GM23338 (cell line): ENCODE data around the gene TIMM10.

Experiments used
- EZH2 ChIP-seq: fragments of 200-600 bp; sonication (generic); IDR thresholded peaks from one replicate; pipeline ENCODE4 v1.8.0; 2017; ENCODE audit warnings: antibody characterized with exemption, mild to moderate bottlenecking, low read depth; ENCODE audit not compliant: unreplicated experiment
- EZH2phosphoT487 ChIP-seq: fragments of 200-600 bp; sonication (generic); IDR thresholded peaks from one replicate; pipeline ENCODE4 v1.8.1; 2018; ENCODE audit warnings: antibody characterized with exemption; ENCODE audit not compliant: unreplicated experiment
- TF ChIP-seq, protein P1 (sequence below): fragments of 250-450 bp; sonication (Bioruptor Pico); IDR thresholded peaks from 2 replicates; pipeline ENCODE4 v1.5.0; 2020; ENCODE audit warnings: mild to moderate bottlenecking, moderate library complexity
- TF ChIP-seq, protein P2 (sequence below), 2 experiments: fragments of 200-600 bp in 1 of 2; sonication (generic) in 1 of 2; conservative IDR thresholded peaks; 2 replicates each; pipeline versions ENCODE4 v1.5.1 to v1.6.1; 2016 to 2017; ENCODE audit warnings: antibody characterized with exemption in 2 of 2, low read depth in 2 of 2, mild to moderate bottlenecking in 2 of 2, moderate library complexity in 1 of 2

GRCh38 chr11:57514538-57515331 lies 15.8 kb downstream of the TIMM10 start:
- TF ChIP-seq EZH2 (no peak), EZH2phosphoT487 (no peak)
- TF ChIP-seq, protein P1, sequence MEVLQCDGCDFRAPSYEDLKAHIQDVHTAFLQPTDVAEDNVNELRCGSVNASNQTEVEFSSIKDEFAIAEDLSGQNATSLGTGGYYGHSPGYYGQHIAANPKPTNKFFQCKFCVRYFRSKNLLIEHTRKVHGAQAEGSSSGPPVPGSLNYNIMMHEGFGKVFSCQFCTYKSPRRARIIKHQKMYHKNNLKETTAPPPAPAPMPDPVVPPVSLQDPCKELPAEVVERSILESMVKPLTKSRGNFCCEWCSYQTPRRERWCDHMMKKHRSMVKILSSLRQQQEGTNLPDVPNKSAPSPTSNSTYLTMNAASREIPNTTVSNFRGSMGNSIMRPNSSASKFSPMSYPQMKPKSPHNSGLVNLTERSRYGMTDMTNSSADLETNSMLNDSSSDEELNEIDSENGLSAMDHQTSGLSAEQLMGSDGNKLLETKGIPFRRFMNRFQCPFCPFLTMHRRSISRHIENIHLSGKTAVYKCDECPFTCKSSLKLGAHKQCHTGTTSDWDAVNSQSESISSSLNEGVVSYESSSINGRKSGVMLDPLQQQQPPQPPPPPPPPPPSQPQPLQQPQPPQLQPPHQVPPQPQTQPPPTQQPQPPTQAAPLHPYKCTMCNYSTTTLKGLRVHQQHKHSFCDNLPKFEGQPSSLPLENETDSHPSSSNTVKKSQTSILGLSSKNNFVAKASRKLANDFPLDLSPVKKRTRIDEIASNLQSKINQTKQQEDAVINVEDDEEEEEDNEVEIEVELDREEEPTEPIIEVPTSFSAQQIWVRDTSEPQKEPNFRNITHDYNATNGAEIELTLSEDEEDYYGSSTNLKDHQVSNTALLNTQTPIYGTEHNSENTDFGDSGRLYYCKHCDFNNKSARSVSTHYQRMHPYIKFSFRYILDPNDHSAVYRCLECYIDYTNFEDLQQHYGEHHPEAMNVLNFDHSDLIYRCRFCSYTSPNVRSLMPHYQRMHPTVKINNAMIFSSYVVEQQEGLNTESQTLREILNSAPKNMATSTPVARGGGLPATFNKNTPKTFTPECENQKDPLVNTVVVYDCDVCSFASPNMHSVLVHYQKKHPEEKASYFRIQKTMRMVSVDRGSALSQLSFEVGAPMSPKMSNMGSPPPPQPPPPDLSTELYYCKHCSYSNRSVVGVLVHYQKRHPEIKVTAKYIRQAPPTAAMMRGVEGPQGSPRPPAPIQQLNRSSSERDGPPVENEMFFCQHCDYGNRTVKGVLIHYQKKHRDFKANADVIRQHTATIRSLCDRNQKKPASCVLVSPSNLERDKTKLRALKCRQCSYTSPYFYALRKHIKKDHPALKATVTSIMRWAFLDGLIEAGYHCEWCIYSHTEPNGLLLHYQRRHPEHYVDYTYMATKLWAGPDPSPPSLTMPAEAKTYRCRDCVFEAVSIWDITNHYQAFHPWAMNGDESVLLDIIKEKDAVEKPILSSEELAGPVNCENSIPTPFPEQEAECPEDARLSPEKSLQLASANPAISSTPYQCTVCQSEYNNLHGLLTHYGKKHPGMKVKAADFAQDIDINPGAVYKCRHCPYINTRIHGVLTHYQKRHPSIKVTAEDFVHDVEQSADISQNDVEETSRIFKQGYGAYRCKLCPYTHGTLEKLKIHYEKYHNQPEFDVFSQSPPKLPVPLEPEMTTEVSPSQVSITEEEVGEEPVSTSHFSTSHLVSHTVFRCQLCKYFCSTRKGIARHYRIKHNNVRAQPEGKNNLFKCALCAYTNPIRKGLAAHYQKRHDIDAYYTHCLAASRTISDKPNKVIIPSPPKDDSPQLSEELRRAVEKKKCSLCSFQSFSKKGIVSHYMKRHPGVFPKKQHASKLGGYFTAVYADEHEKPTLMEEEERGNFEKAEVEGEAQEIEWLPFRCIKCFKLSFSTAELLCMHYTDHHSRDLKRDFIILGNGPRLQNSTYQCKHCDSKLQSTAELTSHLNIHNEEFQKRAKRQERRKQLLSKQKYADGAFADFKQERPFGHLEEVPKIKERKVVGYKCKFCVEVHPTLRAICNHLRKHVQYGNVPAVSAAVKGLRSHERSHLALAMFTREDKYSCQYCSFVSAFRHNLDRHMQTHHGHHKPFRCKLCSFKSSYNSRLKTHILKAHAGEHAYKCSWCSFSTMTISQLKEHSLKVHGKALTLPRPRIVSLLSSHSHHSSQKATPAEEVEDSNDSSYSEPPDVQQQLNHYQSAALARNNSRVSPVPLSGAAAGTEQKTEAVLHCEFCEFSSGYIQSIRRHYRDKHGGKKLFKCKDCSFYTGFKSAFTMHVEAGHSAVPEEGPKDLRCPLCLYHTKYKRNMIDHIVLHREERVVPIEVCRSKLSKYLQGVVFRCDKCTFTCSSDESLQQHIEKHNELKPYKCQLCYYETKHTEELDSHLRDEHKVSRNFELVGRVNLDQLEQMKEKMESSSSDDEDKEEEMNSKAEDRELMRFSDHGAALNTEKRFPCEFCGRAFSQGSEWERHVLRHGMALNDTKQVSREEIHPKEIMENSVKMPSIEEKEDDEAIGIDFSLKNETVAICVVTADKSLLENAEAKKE (CRISPR knock-in tag): no peak
- TF ChIP-seq, protein P2, sequence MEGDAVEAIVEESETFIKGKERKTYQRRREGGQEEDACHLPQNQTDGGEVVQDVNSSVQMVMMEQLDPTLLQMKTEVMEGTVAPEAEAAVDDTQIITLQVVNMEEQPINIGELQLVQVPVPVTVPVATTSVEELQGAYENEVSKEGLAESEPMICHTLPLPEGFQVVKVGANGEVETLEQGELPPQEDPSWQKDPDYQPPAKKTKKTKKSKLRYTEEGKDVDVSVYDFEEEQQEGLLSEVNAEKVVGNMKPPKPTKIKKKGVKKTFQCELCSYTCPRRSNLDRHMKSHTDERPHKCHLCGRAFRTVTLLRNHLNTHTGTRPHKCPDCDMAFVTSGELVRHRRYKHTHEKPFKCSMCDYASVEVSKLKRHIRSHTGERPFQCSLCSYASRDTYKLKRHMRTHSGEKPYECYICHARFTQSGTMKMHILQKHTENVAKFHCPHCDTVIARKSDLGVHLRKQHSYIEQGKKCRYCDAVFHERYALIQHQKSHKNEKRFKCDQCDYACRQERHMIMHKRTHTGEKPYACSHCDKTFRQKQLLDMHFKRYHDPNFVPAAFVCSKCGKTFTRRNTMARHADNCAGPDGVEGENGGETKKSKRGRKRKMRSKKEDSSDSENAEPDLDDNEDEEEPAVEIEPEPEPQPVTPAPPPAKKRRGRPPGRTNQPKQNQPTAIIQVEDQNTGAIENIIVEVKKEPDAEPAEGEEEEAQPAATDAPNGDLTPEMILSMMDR (conservative IDR thresholded peaks at IDR 0.05; ENCODE audit: low read depth in 2 of 2): no peak
